WTC11 (cell line): ENCODE data around the gene ARHGAP10.
"Not testable (repeated sequence)": the region's sequence is repeated elsewhere in the genome, so short reads cannot be mapped to it uniquely, and the experiment has no call there.

ENCODE experiments used
- CTCF ChIP-seq: fragments of 200-600 bp; IDR thresholded peaks from 2 replicates; pipeline ENCODE4 v1.8.0; 2022; ENCODE audit warnings: antibody characterized with exemption
- E2F5 ChIP-seq: sonication (generic); formaldehyde crosslinking; IDR thresholded peaks from 2 replicates; pipeline ENCODE4 v1.8.1; 2022; ENCODE audit warnings: mild to moderate bottlenecking, moderate library complexity, missing genetic modification reagents
- ELF4 ChIP-seq: sonication (generic); formaldehyde crosslinking; IDR thresholded peaks from 2 replicates; pipeline ENCODE4 v1.8.1; 2022; ENCODE audit warnings: low read depth, mild to moderate bottlenecking, moderate library complexity, missing genetic modification reagents
- ETV6 ChIP-seq: sonication (generic); formaldehyde crosslinking; IDR thresholded peaks from 2 replicates; pipeline ENCODE4 v1.8.1; 2022; ENCODE audit warnings: mild to moderate bottlenecking, missing genetic modification reagents
- SMAD3 ChIP-seq: sonication (generic); formaldehyde crosslinking; IDR thresholded peaks from 2 replicates; pipeline ENCODE4 v1.8.0; 2022; ENCODE audit warnings: missing genetic modification reagents, mild to moderate bottlenecking, borderline replicate concordance
- ZNF232 ChIP-seq: sonication (generic); formaldehyde crosslinking; IDR thresholded peaks from 2 replicates; pipeline ENCODE4 v1.8.0; 2022; ENCODE audit warnings: mild to moderate bottlenecking, missing genetic modification reagents
- ZNF423 ChIP-seq: fragments of 250-450 bp; sonication (Bioruptor Pico); IDR thresholded peaks from 2 replicates; pipeline ENCODE4 v2.1.2; 2022; ENCODE audit warnings: mild to moderate bottlenecking, moderate library complexity
- ZNF425 ChIP-seq: fragments of 250-450 bp; sonication (Bioruptor Pico); conservative IDR thresholded peaks from 2 replicates; pipeline ENCODE4 v1.9.0; 2021; ENCODE audit warnings: mild to moderate bottlenecking

- not testable (repeated sequence) for TF ChIP-seq CTCF; ETV6 (CRISPR knock-in tag); SMAD3; ZNF232 (CRISPR knock-in tag); ELF4 (CRISPR knock-in tag); ZNF425 (CRISPR knock-in tag); E2F5 (CRISPR knock-in tag); ZNF423
These were observed 153.3 kb downstream of the ARHGAP10 start for GRCh38 chr4:147885216-147885615.
